Measurements from ENCODE around the gene HMGN3.

Gene HMGN3

GRCh38 chr6:79234150-79235022 lies at the start of gene HMGN3:
Gene HMGN3, minus strand, starts transcription at chr6:79234682.
- no peak for TF ChIP-seq GATA2 (IDR thresholded peaks at IDR 0.05; ENCODE audit: low read depth, low read length)
- TF ChIP-seq GATA3 (IDR thresholded peaks at IDR 0.05; ENCODE audit: low read depth, low read length), result no peak

- TF ChIP-seq GATA3 (IDR thresholded peaks at IDR 0.05; ENCODE audit: low read depth, low read length), result no peak
- TF ChIP-seq GATA2 (IDR thresholded peaks at IDR 0.05; ENCODE audit: low read depth, low read length), result no peak
These were observed 46.3 kb upstream of the HMGN3 start for GRCh38 chr6:79280756-79281155.

GRCh38 chr6:79277109-79277508 lies 42.6 kb upstream of the HMGN3 start:
- TF ChIP-seq GATA3 (IDR thresholded peaks at IDR 0.05; ENCODE audit: low read depth, low read length) (no peak), GATA2 (IDR thresholded peaks at IDR 0.05; ENCODE audit: low read depth, low read length) (no peak)

- TF ChIP-seq GATA2 (IDR thresholded peaks at IDR 0.05; ENCODE audit: low read depth, low read length) (no peak), GATA3 (IDR thresholded peaks at IDR 0.05; ENCODE audit: low read depth, low read length) (no peak)
These were observed 35.4 kb upstream of the HMGN3 start for GRCh38 chr6:79269877-79270276.

GRCh38 chr6:79267128-79267527 lies 32.6 kb upstream of the HMGN3 start:
- TF ChIP-seq GATA2 (IDR thresholded peaks at IDR 0.05; ENCODE audit: low read depth, low read length) (no peak), GATA3 (IDR thresholded peaks at IDR 0.05; ENCODE audit: low read depth, low read length) (no peak)

GRCh38 chr6:79266051-79266450 lies 31.6 kb upstream of the HMGN3 start:
- no peak for TF ChIP-seq GATA2 (IDR thresholded peaks at IDR 0.05; ENCODE audit: low read depth, low read length)

- TF ChIP-seq GATA3 (IDR thresholded peaks at IDR 0.05; ENCODE audit: low read depth, low read length), result no peak
- TF ChIP-seq GATA2 (IDR thresholded peaks at IDR 0.05; ENCODE audit: low read depth, low read length), result no peak
These were observed 28.9 kb upstream of the HMGN3 start for GRCh38 chr6:79263359-79263758.

GRCh38 chr6:79261666-79262065 lies 27.2 kb upstream of the HMGN3 start:
- TF ChIP-seq GATA3 (IDR thresholded peaks at IDR 0.05; ENCODE audit: low read depth, low read length), result no peak
- TF ChIP-seq GATA2 (IDR thresholded peaks at IDR 0.05; ENCODE audit: low read depth, low read length), result no peak

- TF ChIP-seq GATA2 (IDR thresholded peaks at IDR 0.05; ENCODE audit: low read depth, low read length), result no peak
- TF ChIP-seq GATA3 (IDR thresholded peaks at IDR 0.05; ENCODE audit: low read depth, low read length), result no peak
These were observed 26.3 kb upstream of the HMGN3 start for GRCh38 chr6:79260772-79261171.

- TF ChIP-seq GATA2 (IDR thresholded peaks at IDR 0.05; ENCODE audit: low read depth, low read length) (no peak), GATA3 (IDR thresholded peaks at IDR 0.05; ENCODE audit: low read depth, low read length) (no peak)
These were observed 23.1 kb upstream of the HMGN3 start for GRCh38 chr6:79257381-79258205.

GRCh38 chr6:79250559-79250958 lies 16.1 kb upstream of the HMGN3 start:
- TF ChIP-seq GATA3 (IDR thresholded peaks at IDR 0.05; ENCODE audit: low read depth, low read length) (no peak), GATA2 (IDR thresholded peaks at IDR 0.05; ENCODE audit: low read depth, low read length) (no peak)

GRCh38 chr6:79250107-79250514 lies 15.6 kb upstream of the HMGN3 start:
- no peak for TF ChIP-seq GATA3 (IDR thresholded peaks at IDR 0.05; ENCODE audit: low read depth, low read length)
- no peak for TF ChIP-seq GATA2 (IDR thresholded peaks at IDR 0.05; ENCODE audit: low read depth, low read length)

- no peak for TF ChIP-seq GATA3 (IDR thresholded peaks at IDR 0.05; ENCODE audit: low read depth, low read length)
- no peak for TF ChIP-seq GATA2 (IDR thresholded peaks at IDR 0.05; ENCODE audit: low read depth, low read length)
These were observed 14.7 kb upstream of the HMGN3 start for GRCh38 chr6:79249136-79249535.

GRCh38 chr6:79246891-79247290 lies 12.4 kb upstream of the HMGN3 start:
- TF ChIP-seq GATA2 (IDR thresholded peaks at IDR 0.05; ENCODE audit: low read depth, low read length) (no peak), GATA3 (IDR thresholded peaks at IDR 0.05; ENCODE audit: low read depth, low read length) (no peak)

GRCh38 chr6:79241228-79241627 lies 6.7 kb upstream of the HMGN3 start:
- TF ChIP-seq GATA2 (IDR thresholded peaks at IDR 0.05; ENCODE audit: low read depth, low read length) (no peak), GATA3 (IDR thresholded peaks at IDR 0.05; ENCODE audit: low read depth, low read length) (no peak)

Measured in SH-SY5Y (cell line).